GM18502 (cell line): ENCODE measurements around the gene MC2R.

ENCODE experiments used
- ATAC-seq: cut with Tn5 transposase; IDR thresholded peaks from one replicate; pipeline ENCODE4 v1.9.1; 2021; ENCODE audit warnings: mild to moderate bottlenecking; ENCODE audit not compliant: unreplicated experiment, poor library complexity

Gene MC2R

DNA sequence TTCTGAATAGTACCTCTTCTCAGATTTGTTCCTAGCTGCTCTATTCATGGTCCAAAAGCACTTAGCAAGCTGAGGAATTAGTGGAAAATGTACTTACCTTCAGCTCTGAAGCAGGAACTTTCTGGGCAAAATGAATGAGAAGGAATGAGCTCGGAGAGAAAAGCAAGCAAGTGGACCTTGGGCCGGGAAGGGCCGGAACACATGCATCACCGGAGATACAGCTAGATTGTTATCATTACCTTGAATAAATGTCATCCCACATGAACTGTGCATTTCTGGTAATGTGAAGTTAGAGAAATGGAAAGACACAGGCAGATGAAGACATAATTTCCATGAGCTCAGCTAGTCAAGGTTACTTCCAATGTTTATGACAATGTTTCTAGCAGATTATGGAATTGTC, at the start of gene MC2R:
TSS of gene MC2R (minus strand) at position 146 of the 400 bp plus-strand sequence. CDS start 30,018 bp downstream, outside the sequence.
- ATAC-seq, result no peak

DNA sequence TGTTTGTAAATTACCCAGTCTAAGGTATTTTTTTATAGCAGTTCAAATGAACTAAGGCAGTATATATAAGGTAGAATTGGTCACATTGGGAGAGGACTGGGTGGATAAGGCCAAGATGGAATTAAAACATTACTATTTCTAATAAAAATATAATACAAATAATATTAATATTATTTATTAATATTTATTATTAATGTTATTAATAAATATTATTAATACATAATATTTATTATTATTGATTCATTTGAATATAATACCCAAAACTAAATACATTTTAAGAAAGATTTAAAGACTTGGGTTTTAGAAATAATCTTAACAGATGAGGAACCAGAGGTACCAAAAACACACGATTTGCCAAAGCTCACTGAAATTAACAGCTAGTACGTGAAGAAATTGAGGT, 30.5 kb upstream of the MC2R start:
- ATAC-seq, result no peak

DNA sequence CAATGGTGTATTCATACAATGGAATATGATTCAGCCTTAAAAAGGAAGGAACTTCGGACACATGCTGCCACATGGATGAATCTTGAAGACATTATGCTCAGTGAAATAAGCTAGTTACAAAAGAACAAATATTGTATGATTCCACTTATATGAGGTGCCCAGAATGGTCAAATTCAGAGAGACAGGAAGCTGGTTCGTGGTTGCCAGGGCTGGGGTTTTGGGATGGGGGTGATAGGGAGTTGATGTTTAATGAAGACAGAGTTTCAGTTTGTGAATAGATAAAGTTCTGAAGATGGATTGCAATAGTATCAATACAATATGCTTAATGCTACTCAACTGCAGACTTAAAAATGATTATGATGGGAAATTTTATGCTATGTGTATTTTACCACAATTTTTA, 28.0 kb upstream of the MC2R start:
- ATAC-seq, result no peak

DNA sequence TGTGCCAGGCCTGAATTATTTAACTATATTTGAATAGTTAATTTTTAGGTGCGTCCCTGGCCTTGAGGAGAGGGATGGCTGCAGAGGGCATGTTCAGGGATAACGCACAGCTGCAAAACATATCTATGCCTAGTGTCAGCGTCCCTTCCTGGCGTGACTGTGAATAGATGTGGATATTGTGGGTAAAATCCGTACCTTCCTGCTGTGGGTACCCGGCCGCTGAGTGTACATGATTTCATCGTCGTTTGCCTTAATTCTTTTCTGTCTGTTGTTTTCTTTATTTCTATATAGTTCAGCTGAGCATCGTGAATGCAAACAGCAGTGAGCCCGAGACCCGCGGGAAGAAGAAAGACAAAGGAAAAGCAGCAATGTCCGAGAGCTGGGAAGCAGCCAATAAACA, 25.0 kb upstream of the MC2R start:
- no peak for ATAC-seq

DNA sequence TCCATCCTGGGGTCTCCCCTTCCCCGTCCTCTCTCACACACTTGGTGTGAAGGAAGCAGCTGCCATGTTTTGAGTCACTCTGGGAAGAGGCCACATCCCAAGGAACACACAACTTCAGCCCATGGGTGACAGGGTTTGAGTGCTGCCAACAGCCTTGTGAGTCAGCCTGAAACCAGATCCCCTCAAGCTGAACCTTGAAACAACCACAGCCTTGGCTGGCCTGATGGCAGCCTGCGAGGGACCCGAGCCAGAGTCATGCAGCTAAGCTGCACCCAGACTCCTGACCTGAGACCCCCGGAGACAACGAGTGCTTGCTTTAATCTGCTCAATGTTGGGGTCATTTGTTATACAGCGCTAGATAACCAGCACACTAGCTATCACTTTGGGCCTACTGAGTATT, 19.3 kb upstream of the MC2R start:
- peak; percentile 71 for ATAC-seq

DNA sequence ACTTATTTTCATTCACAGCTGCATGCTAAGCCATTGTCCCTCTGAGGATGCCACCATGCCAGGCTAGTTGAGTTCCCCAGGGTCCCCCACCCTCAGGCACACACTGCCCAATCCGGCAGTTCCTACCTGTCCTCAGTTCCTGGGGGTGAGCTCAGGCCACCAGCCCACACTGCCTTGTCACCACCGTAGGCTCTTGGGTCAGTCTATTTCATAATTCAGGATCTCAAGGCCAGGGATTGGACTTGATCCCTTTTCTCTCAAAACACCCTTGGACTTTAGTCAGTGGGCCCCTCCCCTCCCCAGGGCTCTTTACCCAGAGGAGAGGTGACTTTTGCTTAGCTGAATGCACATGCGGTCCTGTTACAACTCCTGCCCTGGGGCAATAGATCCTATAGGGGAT, 18.7 kb upstream of the MC2R start:
- ATAC-seq, result no peak

DNA sequence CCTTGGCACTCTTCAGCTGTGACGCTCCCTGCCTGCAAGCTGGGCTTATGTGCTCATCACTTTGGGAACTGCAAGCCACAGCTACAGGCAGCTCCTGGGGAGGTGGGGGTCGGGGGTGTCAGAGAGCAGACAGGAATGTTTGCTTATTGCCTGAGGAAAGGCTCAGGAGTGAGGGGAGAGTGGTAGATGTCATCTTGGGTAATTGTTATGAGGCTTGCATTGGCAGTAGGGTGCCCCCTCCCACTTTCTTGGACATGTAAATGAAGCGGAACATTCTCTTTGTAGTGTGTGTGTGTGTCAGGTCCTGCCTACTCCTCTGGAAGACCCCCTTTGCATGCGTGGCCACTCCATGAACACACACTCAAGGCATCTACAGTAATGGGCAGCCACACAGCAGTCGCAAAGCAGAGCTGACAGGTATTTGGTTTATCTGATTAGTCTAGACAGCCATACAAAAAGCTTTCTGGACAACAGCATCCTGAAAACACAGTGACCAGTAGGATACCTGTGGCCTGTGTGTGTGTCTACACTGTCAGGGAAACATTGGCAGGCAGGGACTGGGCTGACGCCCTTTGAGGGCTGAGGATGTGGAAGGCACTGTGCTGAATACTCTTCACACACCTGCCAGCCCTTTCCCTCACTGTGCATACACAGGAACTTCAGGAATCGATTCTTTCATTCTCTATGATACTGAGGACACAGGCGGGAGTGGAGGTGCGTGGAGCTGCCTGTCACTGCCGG, 17.1 kb upstream of the MC2R start:
- no peak for ATAC-seq

DNA sequence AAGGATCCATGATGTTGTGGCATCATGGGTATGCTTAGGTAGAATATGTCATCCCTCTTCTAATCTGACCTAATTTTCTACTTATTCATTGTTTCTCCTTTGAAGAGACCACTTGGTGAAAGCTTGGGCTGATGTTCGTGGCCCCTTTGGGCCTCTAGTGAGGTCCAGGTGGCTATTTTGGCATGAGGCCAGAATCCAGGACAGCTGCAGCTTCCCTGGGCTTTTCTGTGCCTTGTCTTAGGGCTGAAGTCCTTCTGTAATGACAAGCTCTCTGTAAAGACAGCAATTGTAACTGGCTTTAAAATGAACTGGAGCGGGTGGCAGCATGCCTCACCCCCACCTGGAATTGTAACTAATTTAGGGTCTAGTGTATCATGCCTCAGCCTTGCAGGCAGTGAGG, 15.6 kb upstream of the MC2R start:
- ATAC-seq, result no peak

DNA sequence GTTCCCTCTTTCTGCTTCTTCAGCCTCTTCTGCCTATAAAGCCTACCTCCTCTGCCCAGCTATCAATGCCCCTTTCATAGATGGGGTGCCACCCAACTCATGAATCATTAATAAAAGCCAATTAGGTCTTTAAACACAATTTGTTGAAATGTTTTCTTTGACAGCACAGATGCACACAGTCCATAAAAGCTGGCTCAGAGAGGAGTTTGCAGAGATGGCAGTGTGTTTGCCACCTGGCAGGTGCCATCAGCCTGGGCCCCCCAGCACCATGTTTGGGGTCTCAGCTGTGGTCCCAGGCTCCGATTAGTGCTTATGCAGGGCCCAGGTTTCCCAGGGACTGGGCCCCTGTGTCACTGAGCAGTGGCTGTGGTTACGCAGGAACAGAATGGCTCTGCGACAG, 7.9 kb upstream of the MC2R start:
- ATAC-seq, result no peak

DNA sequence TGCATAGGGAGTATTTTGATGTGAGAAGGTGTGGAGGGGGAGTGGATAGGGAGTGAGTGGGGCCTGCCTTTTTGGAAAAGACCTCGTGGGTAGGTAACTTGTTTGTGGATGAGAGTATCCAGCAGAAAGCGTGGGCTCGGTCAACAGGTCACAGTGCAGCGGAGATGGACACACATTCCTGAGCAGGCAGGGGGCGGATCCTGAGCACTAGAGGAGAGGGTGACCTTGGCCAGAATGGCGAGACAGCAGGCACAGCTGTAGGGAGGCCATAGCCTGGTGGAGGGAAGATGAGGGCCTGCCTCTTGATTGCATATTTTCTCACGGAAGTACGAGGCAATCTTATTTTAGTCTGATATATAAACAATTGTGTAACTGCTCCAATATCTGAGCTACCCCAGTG, 3.6 kb upstream of the MC2R start:
- ATAC-seq, result no peak

DNA sequence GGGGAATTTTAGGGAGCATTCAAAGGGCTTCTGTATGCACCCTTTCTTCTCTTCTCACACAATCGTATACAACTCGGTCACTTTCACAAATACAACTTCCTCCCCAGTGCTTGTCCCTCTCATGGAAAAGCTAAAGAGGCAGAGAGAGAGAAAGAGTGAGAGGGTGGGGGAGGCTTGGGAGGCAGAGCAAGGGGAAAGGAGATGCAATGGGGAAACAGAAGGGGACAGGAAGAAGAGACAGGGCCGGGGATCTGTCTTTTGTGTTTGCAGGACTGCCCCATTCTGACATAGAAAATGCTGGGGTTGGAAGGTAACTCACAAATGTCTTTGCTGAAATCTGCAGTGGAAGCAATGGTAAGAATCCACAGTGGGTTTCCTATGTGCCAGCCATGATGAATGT, 2.1 kb upstream of the MC2R start:
- no peak for ATAC-seq

DNA sequence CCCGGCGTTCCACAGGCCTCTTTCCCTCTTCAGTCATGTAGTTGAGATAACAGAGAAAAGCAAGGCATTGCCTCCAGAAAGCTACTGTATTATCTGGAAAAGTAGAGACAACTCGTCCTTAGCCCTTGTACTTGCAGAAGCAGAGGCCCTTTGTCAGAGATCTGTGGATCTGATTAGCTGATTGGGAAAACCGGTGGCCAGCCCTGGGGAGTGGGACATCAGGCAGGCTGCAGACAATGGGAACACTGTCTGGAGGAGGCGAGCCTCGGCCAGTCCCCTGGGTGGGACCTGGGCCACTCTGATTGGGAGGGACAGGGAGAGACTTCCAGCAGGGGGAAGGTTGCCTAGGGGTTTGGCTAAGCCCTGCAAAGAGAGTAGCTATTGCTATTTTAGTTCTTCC, 1.2 kb upstream of the MC2R start:
- no peak for ATAC-seq

DNA sequence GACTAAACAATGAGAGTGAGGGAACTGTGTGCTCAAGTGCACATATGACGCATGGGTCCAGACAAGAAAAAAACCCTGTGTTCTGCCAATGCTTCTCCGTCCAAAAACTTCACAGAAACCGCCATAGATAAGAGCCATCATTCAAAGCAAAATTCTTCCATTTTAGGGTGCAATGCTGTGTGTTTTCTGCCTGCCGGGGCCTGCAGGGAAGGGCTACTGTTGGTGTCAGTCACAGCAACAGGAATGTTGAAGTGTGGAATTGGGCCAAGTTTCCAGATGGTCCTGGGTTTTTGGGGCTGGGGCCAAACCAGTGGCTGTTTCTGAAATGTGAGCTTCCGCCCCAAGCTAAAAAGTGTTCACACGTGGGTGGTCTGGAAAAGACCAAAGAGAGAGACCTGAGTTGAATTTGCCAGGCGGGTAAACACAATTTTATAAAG, 677 bp upstream of the MC2R start:
- no peak for ATAC-seq

DNA sequence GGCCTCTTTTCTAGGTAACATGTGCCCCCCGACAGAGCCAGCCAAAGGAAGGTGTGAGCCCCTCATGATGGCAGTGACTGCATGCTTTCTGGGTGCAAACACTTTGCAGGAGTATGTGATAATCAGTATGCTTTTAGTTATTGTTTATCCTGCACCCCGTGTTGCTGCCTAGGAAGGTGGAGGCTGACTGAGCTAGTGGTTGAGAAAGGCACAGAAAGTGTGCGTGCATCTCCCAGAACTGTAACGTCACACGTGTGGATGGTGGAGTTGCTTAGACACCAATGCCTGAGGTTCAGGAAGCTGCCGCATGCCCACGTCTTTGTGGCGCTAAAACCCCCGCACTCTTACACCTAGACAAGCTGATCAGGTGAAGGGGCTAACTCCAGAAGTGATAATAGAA, 580 bp downstream of the MC2R start:
- ATAC-seq, result no peak

DNA sequence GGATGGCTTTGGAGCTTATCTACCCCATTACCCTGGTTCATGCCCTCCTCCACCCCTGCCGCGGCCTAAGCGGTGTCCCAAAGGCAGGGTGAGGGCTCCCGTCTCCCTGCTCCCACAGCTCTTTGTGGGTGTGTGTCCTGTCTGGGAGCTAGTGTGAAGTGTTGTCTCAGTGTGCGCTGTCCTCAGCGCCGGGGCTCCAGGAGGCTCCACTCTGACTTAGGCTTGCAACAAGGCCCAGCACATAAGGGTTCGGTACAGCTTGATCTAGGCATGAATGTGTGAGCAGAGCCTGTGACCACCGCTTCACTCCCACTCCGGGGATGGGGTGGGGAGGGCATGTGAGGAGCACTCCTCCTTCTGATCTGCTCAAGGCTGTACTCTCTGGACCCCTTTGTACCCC, 1.2 kb downstream of the MC2R start:
- ATAC-seq, result no peak

DNA sequence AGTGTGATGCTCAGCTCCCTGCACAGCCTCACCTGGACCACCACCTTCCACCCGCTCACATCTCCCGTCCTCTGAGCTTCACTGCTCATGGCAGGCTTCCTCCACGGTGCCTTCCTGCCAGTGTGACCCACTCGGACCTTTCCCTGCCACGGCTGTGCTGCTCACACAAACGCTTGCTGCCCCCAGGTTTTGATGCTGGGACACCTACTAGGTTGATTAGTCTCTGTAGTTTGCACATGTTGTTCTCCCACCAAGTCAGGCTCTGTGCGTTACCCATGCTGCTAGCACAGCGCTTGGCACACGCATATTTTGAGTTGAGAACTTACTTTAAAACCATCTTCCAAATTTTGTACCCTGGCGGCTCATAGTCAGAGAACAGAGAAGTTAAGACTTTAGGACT, 2.1 kb downstream of the MC2R start:
- no peak for ATAC-seq

DNA sequence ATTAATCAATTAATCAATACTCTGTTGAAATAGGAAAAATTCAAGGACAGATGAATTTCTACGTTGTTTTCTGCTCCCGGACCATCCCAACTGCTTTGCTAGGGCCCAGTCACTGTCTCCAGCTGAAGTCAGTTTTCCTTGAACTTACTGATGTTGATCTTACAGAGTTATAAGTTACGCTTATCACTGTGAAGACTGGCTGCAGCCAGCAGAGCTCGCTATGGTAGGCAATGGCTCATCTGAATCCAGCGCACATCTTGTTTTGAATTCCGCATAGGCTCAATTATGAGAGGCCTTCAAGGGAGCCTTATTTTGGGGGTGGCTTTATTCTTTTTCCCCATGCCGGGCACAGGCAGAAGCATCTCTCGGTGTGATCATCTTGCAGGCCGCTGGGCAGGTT, 2.7 kb downstream of the MC2R start:
- no peak for ATAC-seq

DNA sequence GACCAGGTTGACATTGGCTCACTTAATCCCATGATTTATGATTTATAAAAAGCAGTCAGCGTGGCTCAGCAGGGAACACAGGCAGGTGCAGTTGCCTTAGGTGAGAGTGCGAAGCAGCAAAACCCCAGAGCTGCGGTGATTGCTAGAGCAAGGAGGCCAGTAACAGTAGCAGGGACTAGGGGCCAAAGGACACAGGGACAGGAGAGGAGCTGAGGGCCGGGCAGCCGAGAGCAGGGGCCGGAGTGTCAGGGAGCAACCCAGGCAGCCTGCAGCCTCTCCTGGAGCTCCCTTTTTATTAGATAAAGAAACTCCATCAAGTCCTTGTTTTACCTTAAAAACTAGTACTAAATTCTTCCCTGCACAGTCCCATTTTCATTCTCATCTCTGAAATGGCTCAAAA, 4.3 kb downstream of the MC2R start:
- ATAC-seq, result no peak

DNA sequence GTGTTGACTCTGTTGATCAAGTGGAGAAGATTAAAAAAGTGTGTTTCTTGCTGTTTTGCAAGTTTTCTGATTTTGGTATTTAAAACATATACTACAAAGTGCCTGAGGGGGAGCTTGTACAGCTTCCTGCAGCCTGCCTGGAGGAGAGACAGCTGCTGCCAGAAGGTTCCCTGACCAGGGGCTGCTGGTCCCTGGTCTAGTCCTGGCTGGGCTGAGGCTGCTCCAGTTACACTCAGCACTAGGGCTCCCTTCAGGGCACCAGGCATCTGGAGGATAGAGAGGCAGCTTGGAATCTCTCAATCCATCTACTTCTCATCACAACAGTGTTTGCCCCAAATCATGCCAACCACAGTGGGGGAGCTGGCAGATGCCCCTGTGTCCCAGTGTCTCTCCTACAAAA, 4.8 kb downstream of the MC2R start:
- ATAC-seq, result no peak

DNA sequence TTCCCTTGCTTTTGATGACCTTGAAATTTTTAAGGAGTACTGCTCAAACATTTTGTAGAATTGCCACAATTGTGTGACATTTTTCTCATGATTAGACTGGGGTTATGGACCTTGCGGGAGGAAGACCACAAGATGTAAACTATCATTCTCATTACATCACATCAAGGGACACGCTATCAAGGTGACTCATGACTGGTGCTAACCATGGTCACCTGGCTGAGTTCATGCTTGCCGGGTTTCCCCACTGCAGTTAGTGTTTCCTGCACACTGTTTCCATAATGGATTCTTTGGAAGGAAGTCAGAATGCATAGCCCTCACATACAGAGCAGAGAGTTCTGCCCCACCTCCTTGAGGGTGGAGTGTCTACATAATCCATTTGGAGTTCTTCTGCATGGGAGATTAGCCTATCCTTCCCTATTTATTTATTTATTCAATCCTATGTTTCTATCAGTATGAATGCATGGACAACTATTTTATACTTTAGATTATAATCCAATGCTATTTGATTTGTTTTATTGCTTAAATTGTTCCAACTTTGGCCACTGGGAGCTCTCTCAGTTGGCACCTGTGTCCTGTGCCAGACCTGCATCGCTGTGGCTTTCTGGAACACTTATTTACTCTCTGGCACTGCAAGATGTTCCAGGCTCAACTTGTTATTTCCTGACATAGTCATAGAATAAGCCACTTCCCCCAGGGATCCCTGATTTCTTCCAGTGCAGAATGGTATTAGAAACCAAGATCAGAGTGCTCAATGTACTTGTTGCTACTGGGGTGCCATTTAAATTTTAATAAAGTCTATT, 6.0 kb downstream of the MC2R start:
- ATAC-seq, result no peak

DNA sequence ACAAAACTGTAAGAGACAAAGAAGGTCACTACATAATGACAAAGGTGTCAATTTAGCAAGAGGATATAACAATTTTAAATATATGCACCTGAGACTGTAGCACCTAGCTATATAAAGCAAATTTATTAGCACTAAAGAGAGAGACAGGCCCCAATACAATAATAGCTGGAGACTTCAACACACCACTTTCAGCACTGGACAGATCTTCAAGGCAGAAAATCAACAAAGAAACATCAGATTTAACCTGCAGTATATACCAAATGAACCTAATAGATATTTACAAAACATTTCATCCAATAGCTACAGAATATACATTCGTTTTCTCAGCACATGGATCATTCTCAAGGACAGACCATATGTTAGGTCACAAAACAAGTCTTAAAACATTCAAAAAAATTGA, 14.7 kb downstream of the MC2R start:
- ATAC-seq, result no peak

DNA sequence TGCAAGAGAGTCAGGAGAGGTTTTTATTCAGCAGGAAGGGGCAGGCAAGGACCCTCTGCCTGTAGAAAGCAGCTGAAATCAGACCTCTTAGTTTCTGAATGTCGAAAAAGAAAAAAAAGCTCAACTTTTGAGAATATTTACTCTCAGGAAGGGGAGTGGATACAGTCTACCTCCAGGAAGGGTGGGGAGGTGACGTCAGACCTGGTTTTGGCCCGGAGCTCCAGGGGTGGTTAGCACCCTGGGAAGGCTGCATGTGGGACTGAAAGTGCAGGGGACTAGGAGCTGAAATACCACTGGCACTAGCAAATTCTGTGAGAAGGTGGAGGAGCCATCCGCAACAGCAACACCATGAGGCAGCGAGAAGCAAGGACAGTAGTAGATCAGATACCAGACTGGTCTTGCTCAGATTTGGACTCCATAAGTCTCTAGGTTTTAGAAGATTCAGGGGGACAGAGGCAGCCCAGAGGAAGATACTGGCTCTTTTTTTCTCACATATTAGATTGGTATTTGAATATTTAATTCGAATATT, 19.8 kb downstream of the MC2R start:
- ATAC-seq, result no peak
